Measurements from ENCODE around the gene FOXA3.
A peak's percentile ranks its signal among the peaks of the same experiment; 100 is the strongest.

Gene FOXA3

DNA sequence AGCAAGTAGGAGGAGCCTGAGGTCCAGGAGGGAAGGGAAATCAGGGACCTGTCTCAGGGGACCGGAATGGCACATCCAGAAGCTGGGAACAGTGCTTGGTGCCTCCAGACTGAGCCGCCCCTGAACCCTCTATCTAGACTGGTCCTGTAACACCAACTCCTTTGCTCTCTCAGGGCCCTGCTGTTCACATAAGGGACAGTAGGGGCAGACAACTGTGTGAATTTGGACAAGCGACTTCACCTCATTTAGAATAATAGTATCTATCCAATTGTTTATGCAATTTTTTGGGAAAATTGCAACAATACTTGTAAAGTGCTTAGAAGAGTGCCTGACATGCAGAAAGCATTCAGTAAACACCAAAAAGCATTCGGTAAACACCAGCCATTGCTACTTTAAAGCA is 15.2 kb upstream of the FOXA3 start:
- Histone ChIP-seq H3K9ac (ENCODE audit: low read depth, low read length) (no peak overlapping the region), H4K20me1 (ENCODE audit: insufficient read depth, low read length) (peaks cover 12% of the 10 kb centered on the region)

DNA sequence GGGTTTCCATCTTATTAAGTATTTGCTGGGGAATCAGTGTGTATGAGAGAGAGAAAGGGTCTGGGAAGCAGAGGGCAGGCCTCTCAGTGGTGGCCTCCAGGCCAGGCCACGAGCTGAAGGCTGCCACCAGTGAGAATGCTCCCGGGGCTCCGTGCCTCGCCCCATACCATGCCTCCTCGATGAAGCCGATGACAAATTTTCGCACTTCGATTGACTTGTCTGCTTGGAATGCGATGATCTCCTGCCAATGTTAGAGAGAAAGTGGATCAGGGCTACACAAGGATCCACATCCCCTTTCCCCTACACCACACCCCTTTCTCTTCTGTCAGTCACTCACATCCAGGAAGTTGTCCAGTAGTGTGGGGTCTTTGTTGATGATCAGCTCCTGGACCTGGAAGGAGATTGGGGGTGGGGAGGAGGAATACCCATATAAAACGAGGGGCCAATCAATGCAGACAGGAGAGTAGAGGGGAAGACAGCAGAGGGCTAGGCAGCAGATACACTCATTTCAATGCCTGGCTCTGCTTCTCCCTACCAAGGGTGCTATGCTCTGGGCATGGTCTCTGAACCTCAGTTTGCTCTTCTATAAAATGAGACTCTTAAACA is 11.9 kb upstream of the FOXA3 start:
- Histone ChIP-seq H3K4me1 (ENCODE audit: insufficient read depth, low read length) (no peaks in the 10 kb centered on the region), H3K27ac (ENCODE audit: low read length) (no peak overlapping the region), H3K4me2 (ENCODE audit: insufficient read depth, low read length) (no peak overlapping the region), H3K36me3 (ENCODE audit: insufficient read depth, low read length) (peaks cover 88% of the 10 kb centered on the region), H4K20me1 (ENCODE audit: insufficient read depth, low read length) (peaks cover 17% of the 10 kb centered on the region), H3K79me2 (ENCODE audit: insufficient read depth, low read length) (peaks cover 21% of the 10 kb centered on the region), H3K9me3 (ENCODE audit: insufficient read depth, low read length, severe bottlenecking) (no peaks in the 10 kb centered on the region), H3K9ac (ENCODE audit: low read depth, low read length) (no peak overlapping the region), H3K27me3 (ENCODE audit: insufficient read depth, low read length, poor library complexity) (no peaks in the 10 kb centered on the region), H2AFZ (ENCODE audit: low read depth, low read length) (no peak overlapping the region), H3K4me3 (ENCODE audit: low read depth in 1 of 2, low read length in 2 of 2) (no peak overlapping the region)
- TF ChIP-seq, protein P1, sequence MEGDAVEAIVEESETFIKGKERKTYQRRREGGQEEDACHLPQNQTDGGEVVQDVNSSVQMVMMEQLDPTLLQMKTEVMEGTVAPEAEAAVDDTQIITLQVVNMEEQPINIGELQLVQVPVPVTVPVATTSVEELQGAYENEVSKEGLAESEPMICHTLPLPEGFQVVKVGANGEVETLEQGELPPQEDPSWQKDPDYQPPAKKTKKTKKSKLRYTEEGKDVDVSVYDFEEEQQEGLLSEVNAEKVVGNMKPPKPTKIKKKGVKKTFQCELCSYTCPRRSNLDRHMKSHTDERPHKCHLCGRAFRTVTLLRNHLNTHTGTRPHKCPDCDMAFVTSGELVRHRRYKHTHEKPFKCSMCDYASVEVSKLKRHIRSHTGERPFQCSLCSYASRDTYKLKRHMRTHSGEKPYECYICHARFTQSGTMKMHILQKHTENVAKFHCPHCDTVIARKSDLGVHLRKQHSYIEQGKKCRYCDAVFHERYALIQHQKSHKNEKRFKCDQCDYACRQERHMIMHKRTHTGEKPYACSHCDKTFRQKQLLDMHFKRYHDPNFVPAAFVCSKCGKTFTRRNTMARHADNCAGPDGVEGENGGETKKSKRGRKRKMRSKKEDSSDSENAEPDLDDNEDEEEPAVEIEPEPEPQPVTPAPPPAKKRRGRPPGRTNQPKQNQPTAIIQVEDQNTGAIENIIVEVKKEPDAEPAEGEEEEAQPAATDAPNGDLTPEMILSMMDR (IDR thresholded peaks at IDR 0.05; ENCODE audit: borderline replicate concordance, extremely low read depth, low read length, poor library complexity, severe bottlenecking), result no peak
- TF ChIP-seq EZH2 (IDR thresholded peaks at IDR 0.05; ENCODE audit: borderline replicate concordance, low read depth, low read length, severe bottlenecking), result no peak
- ATAC-seq (ENCODE audit: insufficient read depth, low read depth) (no peak), DNase-seq (no peak)

More for the DNA sequence above, 15.2 kb upstream of the FOXA3 start:
- no peaks in the 10 kb centered on the region for H3K9me3 ChIP-seq (ENCODE audit: insufficient read depth, low read length, severe bottlenecking)
- no peak overlapping the region for H3K27ac ChIP-seq (ENCODE audit: low read length)
- TF ChIP-seq EZH2 (IDR thresholded peaks at IDR 0.05; ENCODE audit: borderline replicate concordance, low read depth, low read length, severe bottlenecking), result no peak
- TF ChIP-seq, protein P1 (IDR thresholded peaks at IDR 0.05; ENCODE audit: borderline replicate concordance, extremely low read depth, low read length, poor library complexity, severe bottlenecking), result peak; percentile 52
- H3K36me3 ChIP-seq (ENCODE audit: insufficient read depth, low read length), result peaks cover 97% of the 10 kb centered on the region
- no peak overlapping the region for H3K4me2 ChIP-seq (ENCODE audit: insufficient read depth, low read length)
- no peaks in the 10 kb centered on the region for H3K27me3 ChIP-seq (ENCODE audit: insufficient read depth, low read length, poor library complexity)
- ATAC-seq (ENCODE audit: insufficient read depth, low read depth) (peak; percentile 69; the same call in 2 of the 3 replicates), DNase-seq (no peak)
- no peaks in the 10 kb centered on the region for H3K79me2 ChIP-seq (ENCODE audit: insufficient read depth, low read length)
- H2AFZ ChIP-seq (ENCODE audit: low read depth, low read length), result no peak overlapping the region
- H3K4me3 ChIP-seq (ENCODE audit: low read depth in 1 of 2, low read length in 2 of 2), result no peak overlapping the region
- no peaks in the 10 kb centered on the region for H3K4me1 ChIP-seq (ENCODE audit: insufficient read depth, low read length)

DNA sequence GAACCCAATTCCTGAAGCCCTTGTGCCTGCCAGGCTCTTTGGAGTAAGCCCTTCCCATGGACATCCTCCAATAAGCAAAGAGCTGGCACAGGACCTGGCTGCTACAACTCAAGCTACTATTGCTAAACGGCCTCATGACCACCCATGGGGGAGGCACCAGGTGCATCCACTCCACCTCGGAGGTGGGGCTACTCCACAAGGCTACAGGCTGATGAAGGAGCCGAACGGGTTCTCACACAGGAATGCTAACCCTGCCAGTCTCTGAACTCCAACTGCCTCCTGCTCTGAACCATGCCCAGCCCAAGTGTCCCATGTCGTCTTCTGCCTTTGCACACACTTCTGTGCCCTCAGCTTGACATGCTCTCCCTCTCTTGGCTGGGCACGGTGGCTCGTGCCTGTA is 11.1 kb upstream of the FOXA3 start:
- H3K36me3 ChIP-seq (ENCODE audit: insufficient read depth, low read length), result peaks cover 84% of the 10 kb centered on the region
- TF ChIP-seq, protein P1 (IDR thresholded peaks at IDR 0.05; ENCODE audit: borderline replicate concordance, extremely low read depth, low read length, poor library complexity, severe bottlenecking), result no peak
- TF ChIP-seq EZH2 (IDR thresholded peaks at IDR 0.05; ENCODE audit: borderline replicate concordance, low read depth, low read length, severe bottlenecking), result no peak

More for the DNA sequence above, 11.1 kb upstream of the FOXA3 start:
- H3K4me3 ChIP-seq (ENCODE audit: low read depth in 1 of 2, low read length in 2 of 2), result no peak overlapping the region
- H3K9ac ChIP-seq (ENCODE audit: low read depth, low read length), result no peak overlapping the region
- H3K27me3 ChIP-seq (ENCODE audit: insufficient read depth, low read length, poor library complexity), result no peaks in the 10 kb centered on the region
- peaks cover 22% of the 10 kb centered on the region for H3K79me2 ChIP-seq (ENCODE audit: insufficient read depth, low read length)
- no peaks in the 10 kb centered on the region for H3K9me3 ChIP-seq (ENCODE audit: insufficient read depth, low read length, severe bottlenecking)
- no peak overlapping the region for H3K4me2 ChIP-seq (ENCODE audit: insufficient read depth, low read length)
- no peak overlapping the region for H2AFZ ChIP-seq (ENCODE audit: low read depth, low read length)
- peaks cover 20% of the 10 kb centered on the region for H4K20me1 ChIP-seq (ENCODE audit: insufficient read depth, low read length)
- ATAC-seq (ENCODE audit: insufficient read depth, low read depth) (no peak), DNase-seq (no peak)
- H3K27ac ChIP-seq (ENCODE audit: low read length), result no peak overlapping the region
- no peaks in the 10 kb centered on the region for H3K4me1 ChIP-seq (ENCODE audit: insufficient read depth, low read length)
